ENCODE measurements around the gene BAG3.

BAG3 gene

DNA sequence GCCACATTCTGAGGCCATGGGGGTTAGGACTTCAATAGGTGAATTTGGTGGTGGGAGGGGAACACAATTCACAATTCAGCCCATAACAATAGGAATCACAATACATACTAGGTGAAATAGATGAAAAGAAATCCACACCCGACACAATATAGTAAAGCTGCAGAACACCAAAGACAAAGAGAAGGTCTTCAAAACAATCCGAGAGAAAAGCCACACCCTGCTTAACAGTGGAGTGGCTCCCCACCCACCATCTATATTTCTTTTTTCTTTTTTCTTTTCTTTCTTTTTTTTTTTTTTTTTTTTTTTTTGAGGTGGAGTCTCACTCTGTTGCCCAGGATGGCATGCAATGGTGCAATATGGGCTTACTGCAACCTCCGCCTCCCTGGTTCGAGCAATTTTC is 39.7 kb upstream of the BAG3 start:
- Histone ChIP-seq H3K4me3 (ENCODE audit: low read depth, low read length) (no peak overlapping the region), H3K27ac (ENCODE audit: extremely low read depth, low read depth, low read length) (no peak overlapping the region), H3K36me3 (ENCODE audit: control insufficient read depth in 2 of 2, insufficient read depth in 1 of 2, low read length in 2 of 2) (no peaks in the 10 kb centered on the region), H3K9me3 (ENCODE audit: control insufficient read depth, insufficient read depth, low read depth, low read length) (no peaks in the 10 kb centered on the region), H3K4me1 (ENCODE audit: control insufficient read depth, insufficient read depth, low read length) (no peaks in the 10 kb centered on the region)
- TF ChIP-seq, protein P1, sequence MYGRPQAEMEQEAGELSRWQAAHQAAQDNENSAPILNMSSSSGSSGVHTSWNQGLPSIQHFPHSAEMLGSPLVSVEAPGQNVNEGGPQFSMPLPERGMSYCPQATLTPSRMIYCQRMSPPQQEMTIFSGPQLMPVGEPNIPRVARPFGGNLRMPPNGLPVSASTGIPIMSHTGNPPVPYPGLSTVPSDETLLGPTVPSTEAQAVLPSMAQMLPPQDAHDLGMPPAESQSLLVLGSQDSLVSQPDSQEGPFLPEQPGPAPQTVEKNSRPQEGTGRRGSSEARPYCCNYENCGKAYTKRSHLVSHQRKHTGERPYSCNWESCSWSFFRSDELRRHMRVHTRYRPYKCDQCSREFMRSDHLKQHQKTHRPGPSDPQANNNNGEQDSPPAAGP (tag by site-specific recombination; IDR thresholded peaks at IDR 0.05) = no peak
- TF ChIP-seq, protein P2, sequence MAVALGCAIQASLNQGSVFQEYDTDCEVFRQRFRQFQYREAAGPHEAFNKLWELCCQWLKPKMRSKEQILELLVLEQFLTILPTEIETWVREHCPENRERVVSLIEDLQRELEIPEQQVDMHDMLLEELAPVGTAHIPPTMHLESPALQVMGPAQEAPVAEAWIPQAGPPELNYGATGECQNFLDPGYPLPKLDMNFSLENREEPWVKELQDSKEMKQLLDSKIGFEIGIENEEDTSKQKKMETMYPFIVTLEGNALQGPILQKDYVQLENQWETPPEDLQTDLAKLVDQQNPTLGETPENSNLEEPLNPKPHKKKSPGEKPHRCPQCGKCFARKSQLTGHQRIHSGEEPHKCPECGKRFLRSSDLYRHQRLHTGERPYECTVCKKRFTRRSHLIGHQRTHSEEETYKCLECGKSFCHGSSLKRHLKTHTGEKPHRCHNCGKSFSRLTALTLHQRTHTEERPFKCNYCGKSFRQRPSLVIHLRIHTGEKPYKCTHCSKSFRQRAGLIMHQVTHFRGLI (tag by site-specific recombination; IDR thresholded peaks at IDR 0.05) = no peak
- TF ChIP-seq RBAK (tag by site-specific recombination; IDR thresholded peaks at IDR 0.05) = no peak
- no peak for TF ChIP-seq ZNF366 (tag by site-specific recombination; conservative IDR thresholded peaks at IDR 0.05)
- TF ChIP-seq ZNF768 (tag by site-specific recombination; IDR thresholded peaks at IDR 0.05) = no peak
- TF ChIP-seq KLF8 (tag by site-specific recombination; IDR thresholded peaks at IDR 0.05) = no peak
- TF ChIP-seq ZNF600 (tag by site-specific recombination; IDR thresholded peaks at IDR 0.05) = no peak
- no peak for TF ChIP-seq ZNF223 (tag by site-specific recombination; IDR thresholded peaks at IDR 0.05)
- TF ChIP-seq ZNF202 (tag by site-specific recombination; IDR thresholded peaks at IDR 0.05; ENCODE audit: borderline replicate concordance) = no peak
- no peak for TF ChIP-seq OVOL3 (tag by site-specific recombination; IDR thresholded peaks at IDR 0.05)
- TF ChIP-seq OSR2 (tag by site-specific recombination; IDR thresholded peaks at IDR 0.05) = no peak
- TF ChIP-seq HOXA7 (CRISPR knock-in tag; IDR thresholded peaks at IDR 0.05; ENCODE audit: borderline replicate concordance) = no peak
- no peak for TF ChIP-seq ZNF610 (tag by site-specific recombination; IDR thresholded peaks at IDR 0.05; ENCODE audit: borderline replicate concordance)
- TF ChIP-seq ZNF514 (tag by site-specific recombination; IDR thresholded peaks at IDR 0.05) = no peak
- TF ChIP-seq ZNF692 (tag by site-specific recombination; IDR thresholded peaks at IDR 0.05) = no peak
- no peak for TF ChIP-seq ZNF133 (tag by site-specific recombination; IDR thresholded peaks at IDR 0.05)
- TF ChIP-seq ZNF510 (tag by site-specific recombination; IDR thresholded peaks at IDR 0.05; ENCODE audit: insufficient replicate concordance) = no peak
- ChIA-PET CTCF (interaction anchor here (0.7 to 0.8 kb wide), 2 partner anchors 75 to 321 kb away, joined by 3 read pairs; no protein-coding TSS in a partner anchor), POLR2A (no interaction called here)

DNA sequence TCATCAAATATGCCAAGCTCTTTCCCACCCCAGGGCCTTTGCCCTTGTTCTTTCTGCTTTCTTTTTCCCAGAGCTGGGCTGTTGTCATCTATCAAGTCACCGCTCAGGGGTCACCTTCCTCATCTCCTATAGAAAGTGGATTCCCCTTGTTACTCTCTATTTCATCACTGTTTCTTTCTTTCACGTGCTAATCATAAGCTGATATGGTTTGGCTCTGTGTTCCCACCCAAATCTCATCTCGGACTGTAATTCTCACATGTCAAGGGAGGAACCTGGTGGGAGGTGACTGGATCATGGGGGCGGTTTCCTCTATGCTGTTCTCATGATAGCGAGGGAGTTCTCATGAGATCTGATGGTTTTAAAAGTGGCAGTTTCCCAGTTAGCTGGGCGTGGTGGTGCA is 37.4 kb upstream of the BAG3 start:
- CTCF ChIA-PET = interaction anchor here (0.7 kb wide), 1 partner anchor 194 kb away, joined by 5 read pairs; no protein-coding TSS in a partner anchor

More for the DNA sequence above, 37.4 kb upstream of the BAG3 start:
- no peak overlapping the region for H3K27ac ChIP-seq (ENCODE audit: extremely low read depth, low read depth, low read length)
- H3K4me3 ChIP-seq (ENCODE audit: low read depth, low read length) = no peak overlapping the region
- TF ChIP-seq ZNF501 (tag by site-specific recombination; IDR thresholded peaks at IDR 0.05) = no peak
- TF ChIP-seq ZNF707 (tag by site-specific recombination; IDR thresholded peaks at IDR 0.05) = no peak
- no peak for TF ChIP-seq ZSCAN16 (tag by site-specific recombination; IDR thresholded peaks at IDR 0.05)
- TF ChIP-seq, protein P3, sequence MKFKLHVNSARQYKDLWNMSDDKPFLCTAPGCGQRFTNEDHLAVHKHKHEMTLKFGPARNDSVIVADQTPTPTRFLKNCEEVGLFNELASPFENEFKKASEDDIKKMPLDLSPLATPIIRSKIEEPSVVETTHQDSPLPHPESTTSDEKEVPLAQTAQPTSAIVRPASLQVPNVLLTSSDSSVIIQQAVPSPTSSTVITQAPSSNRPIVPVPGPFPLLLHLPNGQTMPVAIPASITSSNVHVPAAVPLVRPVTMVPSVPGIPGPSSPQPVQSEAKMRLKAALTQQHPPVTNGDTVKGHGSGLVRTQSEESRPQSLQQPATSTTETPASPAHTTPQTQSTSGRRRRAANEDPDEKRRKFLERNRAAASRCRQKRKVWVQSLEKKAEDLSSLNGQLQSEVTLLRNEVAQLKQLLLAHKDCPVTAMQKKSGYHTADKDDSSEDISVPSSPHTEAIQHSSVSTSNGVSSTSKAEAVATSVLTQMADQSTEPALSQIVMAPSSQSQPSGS (tag by site-specific recombination; IDR thresholded peaks at IDR 0.05; ENCODE audit: low read depth) = no peak
- TF ChIP-seq ZSCAN30 (tag by site-specific recombination; IDR thresholded peaks at IDR 0.05) = no peak
- no peaks in the 10 kb centered on the region for H3K36me3 ChIP-seq (ENCODE audit: control insufficient read depth in 2 of 2, insufficient read depth in 1 of 2, low read length in 2 of 2)
- POLR2A ChIA-PET = no interaction called here
- no peaks in the 10 kb centered on the region for H3K4me1 ChIP-seq (ENCODE audit: control insufficient read depth, insufficient read depth, low read length)
- no peaks in the 10 kb centered on the region for H3K9me3 ChIP-seq (ENCODE audit: control insufficient read depth, insufficient read depth, low read depth, low read length)

Measured in HEK293 (cell line).